H1 (cell line): Measurements from ENCODE around the gene FRS2. TPM values are rescaled to one million over a fixed set of nuclear protein-coding genes. Genes with fewer than 3 reads are reported as not detected.

Experiments used
- CTCF ChIA-PET: fragments of 300-600 bp; sonication (Branson Sonifier 250); formaldehyde crosslinking; loops from one replicate; lab custom pipeline; 2021; ENCODE audit not compliant: partially characterized antibody; lab: Charles Lee
- POLR2A ChIA-PET: fragments of 300-600 bp; sonication (Branson Sonifier 250); formaldehyde crosslinking; loops from one replicate; lab custom pipeline; 2021; ENCODE audit warnings: inconsistent platforms; ENCODE audit not compliant: partially characterized antibody; lab: Charles Lee
- DNase-seq, 2 experiments: peaks; one replicate each; pipeline versions ENCODE4 v3.0.0 to v3.0.0-alpha.2; 2010 to 2022; ENCODE audit warnings: low spot score in 2 of 2, low read depth in 1 of 2, mixed read lengths in 1 of 2
- FAIRE-seq: peaks from 2 replicates; lab custom pipeline; 2011; peaks lifted over from hg19 to GRCh38; lab: Jason Lieb, UNC
- H2AFZ ChIP-seq: 2 replicates; pipeline ENCODE4 v1.8.1; 2012; ENCODE audit warnings: low read length, inconsistent platforms
- H2AK5ac ChIP-seq: 2 replicates; pipeline ENCODE4 v1.6.1; 2013; ENCODE audit warnings: low read depth, low read length
- H2BK120ac ChIP-seq: replicated peaks from 2 replicates; pipeline ENCODE3; 2013; ENCODE audit warnings: low read depth, low read length, inconsistent platforms
- H2BK12ac ChIP-seq: 2 replicates; pipeline ENCODE4 v1.6.1; 2013; ENCODE audit warnings: low read depth, low read length
- H2BK15ac ChIP-seq: 2 replicates; pipeline ENCODE4 v1.6.1; 2013; ENCODE audit warnings: low read length
- H2BK20ac ChIP-seq: 2 replicates; pipeline ENCODE4 v1.6.1; 2013; ENCODE audit warnings: low read length
- H2BK5ac ChIP-seq: 2 replicates; pipeline ENCODE4 v1.6.1; 2013; ENCODE audit warnings: low read depth, low read length
- H3K14ac ChIP-seq: 2 replicates; pipeline ENCODE4 v1.6.1; 2013; ENCODE audit warnings: inconsistent platforms; ENCODE audit not compliant: insufficient read length
- H3K18ac ChIP-seq: 2 replicates; pipeline ENCODE4 v1.6.1; 2013; ENCODE audit warnings: low read length; ENCODE audit errors: extremely low read depth
- H3K23ac ChIP-seq: 2 replicates; pipeline ENCODE4 v1.6.1; 2013; ENCODE audit warnings: inconsistent platforms; ENCODE audit not compliant: insufficient read length
- H3K23me2 ChIP-seq: 2 replicates; pipeline ENCODE4 v1.6.1; 2013; ENCODE audit warnings: low read depth, low read length
- H3K27ac ChIP-seq: 2 replicates; pipeline ENCODE4 v1.6.1; 2011; ENCODE audit warnings: low read depth, low read length, inconsistent platforms
- H3K27me3 ChIP-seq, 4 experiments: replicated peaks in 1 of 4; 1 replicate in 1 of 4; 2 replicates in 3 of 4; pipeline versions ENCODE4 v1.6.1 to v1.8.1; 2011 to 2013; ENCODE audit warnings: low read length in 3 of 4, mild to moderate bottlenecking in 3 of 4, inconsistent platforms in 2 of 4, mixed read lengths in 2 of 4, moderate library complexity in 1 of 4; ENCODE audit not compliant: control insufficient read depth in 3 of 4, insufficient read depth in 3 of 4; ENCODE audit errors: extremely low read depth in 1 of 4
- H3K36me3 ChIP-seq, 4 experiments: 2 replicates each; pipeline versions ENCODE4 v1.6.1 to v1.8.1; 2011 to 2013; ENCODE audit warnings: mild to moderate bottlenecking in 4 of 4, low read length in 3 of 4, moderate library complexity in 2 of 4, control low read depth in 1 of 4, inconsistent platforms in 1 of 4; ENCODE audit not compliant: insufficient read depth in 4 of 4, control insufficient read depth in 2 of 4
- H3K4ac ChIP-seq: replicated peaks from 2 replicates; pipeline ENCODE3; 2013; ENCODE audit warnings: low read length, low read depth, mixed read lengths, inconsistent platforms; ENCODE audit not compliant: insufficient read length
- H3K4me1 ChIP-seq, 4 experiments: replicated peaks in 1 of 4; 1 replicate in 1 of 4; 2 replicates in 3 of 4; pipeline versions ENCODE4 v1.6.1 to v1.8.1; 2011 to 2013; ENCODE audit warnings: low read length in 3 of 4, inconsistent platforms in 2 of 4, mixed read lengths in 1 of 4; ENCODE audit not compliant: insufficient read depth in 4 of 4, control insufficient read depth in 3 of 4
- H3K4me2 ChIP-seq, 2 experiments: 2 replicates each; pipeline versions ENCODE4 v1.6.1 to v1.8.1; 2011 to 2013; ENCODE audit warnings: low read depth in 2 of 2, low read length in 2 of 2, control low read depth in 1 of 2, inconsistent platforms in 1 of 2, mild to moderate bottlenecking in 1 of 2; ENCODE audit not compliant: insufficient read depth in 1 of 2
- H3K4me3 ChIP-seq, 4 experiments: fragments of 200-600, 300-600 bp in 1 of 4; sonication (generic), shearing (Covaris generic), sonication (Bioruptor Twin) in 1 of 4; 2 replicates each; pipeline versions ENCODE4 v1.5.1 to v1.8.1; 2011 to 2016; ENCODE audit warnings: low read length in 4 of 4, low read depth in 3 of 4, control low read depth in 2 of 4, inconsistent platforms in 2 of 4, mild to moderate bottlenecking in 2 of 4, mixed read lengths in 1 of 4, moderate library complexity in 1 of 4; ENCODE audit not compliant: insufficient read depth in 2 of 4; ENCODE audit errors: extremely low read depth in 1 of 4
- H3K56ac ChIP-seq: replicated peaks from 2 replicates; pipeline ENCODE3; 2013; ENCODE audit warnings: low read depth, mild to moderate bottlenecking, mixed read lengths, low read length, inconsistent platforms; ENCODE audit not compliant: insufficient read length
- H3K79me1 ChIP-seq: 2 replicates; pipeline ENCODE4 v1.6.1; 2013; ENCODE audit warnings: low read depth, low read length, control low read depth
- H3K79me2 ChIP-seq, 2 experiments: 2 replicates each; pipeline versions ENCODE4 v1.6.1 to v1.8.1; 2012 to 2013; ENCODE audit warnings: low read length in 2 of 2, mild to moderate bottlenecking in 2 of 2, inconsistent platforms in 1 of 2; ENCODE audit not compliant: insufficient read depth in 2 of 2, control insufficient read depth in 1 of 2
- H3K9ac ChIP-seq, 4 experiments: replicated peaks in 1 of 4; 1 replicate in 1 of 4; 2 replicates in 3 of 4; pipeline versions ENCODE4 v1.6.1 to v1.8.1; 2011 to 2013; ENCODE audit warnings: low read depth in 3 of 4, low read length in 3 of 4, control low read depth in 2 of 4, mild to moderate bottlenecking in 2 of 4, moderate library complexity in 2 of 4, inconsistent platforms in 1 of 4; ENCODE audit errors: extremely low read depth in 1 of 4
- H3K9me3 ChIP-seq, 2 experiments: 2 replicates each; pipeline versions ENCODE4 v1.6.1 to v1.8.1; 2012 to 2013; ENCODE audit warnings: mild to moderate bottlenecking in 2 of 2, moderate library complexity in 2 of 2, control low read depth in 1 of 2, inconsistent platforms in 1 of 2, low read depth in 1 of 2, low read length in 1 of 2, mixed read lengths in 1 of 2; ENCODE audit not compliant: insufficient read depth in 2 of 2
- H4K20me1 ChIP-seq, 2 experiments: replicated peaks in 1 of 2; 2 replicates each; pipeline versions ENCODE3 to v1.8.1; 2011 to 2013; ENCODE audit warnings: inconsistent platforms in 2 of 2, low read length in 2 of 2, mild to moderate bottlenecking in 1 of 2; ENCODE audit not compliant: insufficient read depth in 2 of 2, control insufficient read depth in 1 of 2
- H4K5ac ChIP-seq: 2 replicates; pipeline ENCODE4 v1.6.1; 2013; ENCODE audit warnings: low read length, low read depth, mixed read lengths, inconsistent platforms; ENCODE audit not compliant: insufficient read length
- H4K8ac ChIP-seq: 2 replicates; pipeline ENCODE4 v1.8.0; 2013; ENCODE audit warnings: mild to moderate bottlenecking, moderate library complexity, low read length, inconsistent platforms; ENCODE audit not compliant: insufficient read depth; ENCODE audit errors: extremely low read depth
- H4K91ac ChIP-seq: replicated peaks from 2 replicates; pipeline ENCODE3; 2013; ENCODE audit warnings: low read length, mixed read lengths, inconsistent platforms; ENCODE audit not compliant: insufficient read length
- BACH1 ChIP-seq: IDR thresholded peaks from 2 replicates; pipeline ENCODE4 v1.6.1; 2012; ENCODE audit warnings: low read length, improper control_type of control experiment
- BCL11A ChIP-seq, 2 experiments: IDR thresholded peaks; one replicate each; pipeline ENCODE4 v1.6.1; 2011; ENCODE audit warnings: low read depth in 2 of 2, low read length in 2 of 2, mild to moderate bottlenecking in 2 of 2
- CBX8 ChIP-seq: fragments of 300-800, 300-1000 bp; sonication (generic); IDR thresholded peaks from 2 replicates; pipeline ENCODE4 v1.7.1; 2016; ENCODE audit warnings: low read depth, low read length, borderline replicate concordance
- CHD2 ChIP-seq: IDR thresholded peaks from 2 replicates; pipeline ENCODE4 v1.6.1; 2012; ENCODE audit warnings: low read length, improper control_type of control experiment
- EP300 ChIP-seq, 2 experiments: IDR thresholded peaks; 1 replicate in 1 of 2; 2 replicates in 1 of 2; pipeline ENCODE4 v1.6.1; 2011 to 2012; ENCODE audit warnings: low read depth in 2 of 2, low read length in 2 of 2, mild to moderate bottlenecking in 2 of 2, borderline replicate concordance in 1 of 2, inconsistent platforms in 1 of 2, moderate library complexity in 1 of 2
- KDM4A ChIP-seq: IDR thresholded peaks from one replicate; pipeline ENCODE4 v1.7.1; 2012; ENCODE audit warnings: low read depth, mild to moderate bottlenecking, moderate library complexity, low read length, inconsistent platforms; ENCODE audit not compliant: severe bottlenecking
- NRF1 ChIP-seq: IDR thresholded peaks from 2 replicates; pipeline ENCODE4 v1.6.1; 2011; ENCODE audit warnings: mild to moderate bottlenecking, low read depth, low read length, improper control_type of control experiment
- POLR2AphosphoS5 ChIP-seq: IDR thresholded peaks from 2 replicates; pipeline ENCODE4 v1.6.1; 2011; ENCODE audit warnings: low read depth, low read length
- RBBP5 ChIP-seq: IDR thresholded peaks from 2 replicates; pipeline ENCODE4 v1.7.1; 2012; ENCODE audit warnings: low read depth, mild to moderate bottlenecking, inconsistent platforms, low read length, moderate library complexity, borderline replicate concordance
- RFX5 ChIP-seq: IDR thresholded peaks from 2 replicates; pipeline ENCODE4 v1.6.1; 2011; ENCODE audit warnings: low read depth, low read length, improper control_type of control experiment, borderline replicate concordance
- SIX5 ChIP-seq: IDR thresholded peaks from 2 replicates; pipeline ENCODE4 v1.6.1; 2011; ENCODE audit warnings: mild to moderate bottlenecking, low read depth, low read length
- SP2 ChIP-seq: IDR thresholded peaks from 2 replicates; pipeline ENCODE4 v1.6.1; 2012; ENCODE audit warnings: mild to moderate bottlenecking, low read length, inconsistent platforms
- TAF1 ChIP-seq: IDR thresholded peaks from 2 replicates; pipeline ENCODE4 v1.6.1; 2011; ENCODE audit warnings: mild to moderate bottlenecking, low read depth, low read length
- WGBS, 2 experiments: shearing (Covaris generic) in 1 of 2; methylation state at CpG; one replicate each; pipeline versions ENCODE4 v1.1.6 to v1.1.7; 2013 to 2015; ENCODE audit warnings: low lambda C conversion rate in 2 of 2, mixed read lengths in 2 of 2, inconsistent platforms in 1 of 2, low coverage in 1 of 2, missing lambda C conversion rate in 1 of 2; ENCODE audit not compliant: insufficient replicate concordance in 2 of 2, insufficient coverage in 1 of 2, insufficient read length in 1 of 2; ENCODE audit errors: extremely low coverage in 1 of 2, missing lambda C conversion rate in 1 of 2; 5-methylcytosine and 5-hydroxymethylcytosine counted together
- polyA plus RNA-seq, 7 experiments: library from polyadenylated mRNA; depleted of rRNA in 3 of 7; stranded (reverse) in 5 of 7; unstranded in 2 of 7; fragments of >200 nt in 5 of 7; fragments of 200-250 nt in 2 of 7; gene quantifications; 1 replicate in 5 of 7; 2 replicates in 1 of 7; 4 replicates in 1 of 7; pipeline versions ENCODE4 v1.2.1 to v1.2.3, GENCODE V29; 2011 to 2013; ENCODE audit warnings: missing spikeins in 2 of 7, mixed read lengths in 2 of 7
- total RNA-seq: library from RNA; stranded (reverse); fragmentation: NEBNext Ultra II Directional; extraction: Animal tissue kit (Norgen Biotek cat#: 25700); gene quantifications from 2 replicates; pipeline ENCODE4 v1.2.1, GENCODE V29; 2021
- TF ChIP-seq, protein P1 (sequence below): IDR thresholded peaks from 2 replicates; pipeline ENCODE4 v1.6.1; 2011; ENCODE audit warnings: low read depth, mild to moderate bottlenecking, low read length; ENCODE audit not compliant: insufficient read depth

Gene FRS2
- total and polyA plus RNA-seq, 2 of the 8 experiments (the other 6 are each of a cell fraction or from before 2014, with no cell fraction given): 10.3 to 35.8 TPM

DNA sequence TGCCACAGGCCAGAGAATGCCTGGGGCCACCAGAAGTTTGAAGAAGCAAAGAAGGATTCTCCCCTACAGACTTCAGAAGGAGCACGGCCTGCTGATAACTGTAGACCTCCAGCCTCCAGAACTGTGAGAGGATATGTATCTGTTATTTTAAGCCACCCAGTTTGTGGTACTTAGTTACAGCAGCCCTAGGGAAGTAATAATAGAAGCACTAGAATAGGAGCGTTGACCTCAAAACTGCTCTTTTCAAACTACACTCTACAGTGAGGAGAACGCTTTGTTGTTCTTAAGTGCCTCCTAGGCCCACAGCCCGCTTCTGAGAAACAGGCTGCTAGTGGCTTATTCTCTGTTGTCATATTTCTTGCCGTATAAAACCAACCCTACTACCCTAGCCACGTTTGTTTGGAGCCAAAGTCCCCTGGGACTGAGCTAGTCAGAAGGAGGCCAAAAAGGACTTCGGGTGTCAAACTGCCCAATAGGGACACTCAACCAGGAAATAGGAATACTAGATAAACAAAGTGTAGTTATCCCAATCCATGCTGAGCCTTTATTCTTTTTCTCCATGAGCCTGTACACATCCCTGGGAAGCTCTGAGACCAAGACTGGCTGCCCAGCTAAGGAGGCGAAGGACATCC, 38.5 kb upstream of the FRS2 start:
- H3K27ac ChIP-seq: no peak overlapping the region
- H2AK5ac ChIP-seq: no peak overlapping the region
- TF ChIP-seq RFX5 (no peak), BACH1 (no peak), EP300 (IDR thresholded peaks at IDR 0.05; ENCODE audit: borderline replicate concordance in 1 of 2, low read depth in 2 of 2, low read length in 2 of 2) (no peak), POLR2AphosphoS5 (no peak), CHD2 (no peak), SP2 (no peak), KDM4A (no peak), NRF1 (no peak), TAF1 (no peak), CBX8 (no peak), SIX5 (no peak), BCL11A (IDR thresholded peaks at IDR 0.05; ENCODE audit: low read depth in 2 of 2, low read length in 2 of 2) (no peak), RBBP5 (no peak)
- TF ChIP-seq, protein P1, sequence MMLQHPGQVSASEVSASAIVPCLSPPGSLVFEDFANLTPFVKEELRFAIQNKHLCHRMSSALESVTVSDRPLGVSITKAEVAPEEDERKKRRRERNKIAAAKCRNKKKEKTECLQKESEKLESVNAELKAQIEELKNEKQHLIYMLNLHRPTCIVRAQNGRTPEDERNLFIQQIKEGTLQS: no peak

More for the DNA sequence above, 38.5 kb upstream of the FRS2 start:
- ChIA-PET POLR2A (no interaction called here), CTCF (interaction anchor here (1.0 kb wide), 1 partner anchor 170 kb away, joined by 4 read pairs; no protein-coding TSS in a partner anchor)
- Histone ChIP-seq H3K9me3 (no peaks in the 10 kb centered on the region), H2BK15ac (no peak overlapping the region), H4K8ac (no peak overlapping the region), H3K56ac (no peak overlapping the region), H3K18ac (no peak overlapping the region), H3K4me1 (no peaks in the 10 kb centered on the region), H3K14ac (no peak overlapping the region), H2BK12ac (no peak overlapping the region), H2BK120ac (no peak overlapping the region), H3K4ac (no peak overlapping the region), H3K27me3 (no peaks in the 10 kb centered on the region), H4K5ac (no peak overlapping the region), H3K4me3 (no peak overlapping the region), H3K9ac (no peak overlapping the region), H2BK20ac (no peak overlapping the region), H3K4me2 (no peak overlapping the region), H3K79me2 (no peaks in the 10 kb centered on the region), H4K20me1 (no peaks in the 10 kb centered on the region), H4K91ac (no peak overlapping the region), H2BK5ac (no peak overlapping the region), H3K23me2 (peaks cover 2% of the 10 kb centered on the region; the same call in 1 of the 2 replicates), H3K23ac (no peak overlapping the region), H3K79me1 (no peaks in the 10 kb centered on the region), H3K36me3 (no peaks in the 10 kb centered on the region), H2AFZ (no peak overlapping the region)
- DNase-seq (no peak), FAIRE-seq (no peak)
- WGBS, 2 experiments: 89% methylated on average over 8 of the region's 8 CpGs; no CpG with 5 or more reads in 1 of the 2 experiments
